ENCODE data around the gene TVP23C. TPM values are rescaled to one million over a fixed set of nuclear protein-coding genes. Genes with fewer than 3 reads are reported as not detected.
A peak's percentile ranks its signal among the peaks of the same experiment; 100 is the strongest.
"Not testable (repeated sequence)": the region's sequence is repeated elsewhere in the genome, so short reads cannot be mapped to it uniquely, and the experiment has no call there.

TVP23C gene
- total RNA-seq, 2 experiments from 2014 or later: 8.1 to 8.2 TPM

GRCh38 chr17:15562613-15563374 is 489 bp downstream of the TVP23C start:
- CTCF ChIA-PET; intact Hi-C loops (cut with micrococcal nuclease); DNase-seq; H3K27ac Mint-ChIP-seq; H3K9me3 Mint-ChIP-seq; H3K27me3 Mint-ChIP-seq; H3K36me3 Mint-ChIP-seq (ENCODE audit: low read depth); POLR2A ChIA-PET; H3K4me1 Mint-ChIP-seq (ENCODE audit: low read depth): not testable (repeated sequence)
- peak overlapping the region; percentile 89 for H3K4me3 Mint-ChIP-seq
- peak; percentile 59 for ATAC-seq

DNA sequence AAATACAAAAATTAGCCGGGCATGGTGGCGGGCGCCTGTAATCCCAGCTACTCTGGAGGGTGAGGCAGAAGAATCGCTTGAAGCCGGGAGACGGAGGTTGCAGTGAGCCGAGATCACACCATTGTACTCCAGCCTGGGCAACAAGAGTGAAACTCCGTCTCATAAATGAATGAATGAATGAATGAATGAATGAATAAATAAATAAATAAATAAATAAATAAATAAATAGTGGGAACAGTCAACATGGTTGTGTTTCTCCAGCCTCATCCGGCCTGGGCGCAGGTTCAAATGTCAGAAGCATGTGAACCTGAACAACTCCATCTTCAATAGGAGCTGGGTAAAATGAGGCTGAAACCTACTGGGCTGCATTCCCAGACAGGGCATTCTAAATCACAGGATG is 1.8 kb downstream of the TVP23C start:
- H3K4me1 Mint-ChIP-seq (ENCODE audit: low read depth); ATAC-seq; intact Hi-C loops (cut with micrococcal nuclease); H3K4me3 Mint-ChIP-seq; H3K36me3 Mint-ChIP-seq (ENCODE audit: low read depth); CTCF ChIA-PET; H3K27ac Mint-ChIP-seq; H3K27me3 Mint-ChIP-seq; POLR2A ChIA-PET; H3K9me3 Mint-ChIP-seq; DNase-seq: not testable (repeated sequence)

- H3K27ac Mint-ChIP-seq; intact Hi-C loops (cut with micrococcal nuclease); H3K36me3 Mint-ChIP-seq (ENCODE audit: low read depth); H3K4me3 Mint-ChIP-seq; ATAC-seq; DNase-seq; H3K4me1 Mint-ChIP-seq (ENCODE audit: low read depth); H3K27me3 Mint-ChIP-seq; POLR2A ChIA-PET; CTCF ChIA-PET; H3K9me3 Mint-ChIP-seq: not testable (repeated sequence)
These were observed 4.7 kb downstream of the TVP23C start for GRCh38 chr17:15558403-15559105.

DNA sequence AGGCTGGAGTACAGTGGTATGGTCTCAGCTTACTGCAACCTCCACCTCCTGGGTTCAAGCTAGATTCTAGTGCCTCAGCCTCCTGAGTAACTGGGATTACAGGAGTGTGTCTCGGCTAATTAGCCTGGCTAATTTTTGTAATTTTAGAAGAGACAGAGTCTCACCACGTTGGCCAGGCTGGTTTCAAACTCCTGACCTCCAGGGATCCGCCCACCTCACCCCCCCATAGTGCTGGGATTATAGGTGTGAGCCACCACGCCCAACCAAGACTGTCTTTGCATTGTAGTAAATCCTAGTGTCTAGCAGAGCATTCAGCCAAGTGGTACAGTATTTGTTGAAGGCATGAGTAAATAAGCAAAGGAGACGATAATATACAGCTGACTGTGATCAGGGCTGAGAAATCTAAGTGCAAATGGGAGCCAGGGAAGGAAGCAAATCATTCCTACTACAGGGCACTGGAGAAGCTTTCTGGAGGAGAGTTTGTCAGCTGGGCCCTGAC is 5.9 kb downstream of the TVP23C start:
- not testable (repeated sequence) for ATAC-seq

DNA sequence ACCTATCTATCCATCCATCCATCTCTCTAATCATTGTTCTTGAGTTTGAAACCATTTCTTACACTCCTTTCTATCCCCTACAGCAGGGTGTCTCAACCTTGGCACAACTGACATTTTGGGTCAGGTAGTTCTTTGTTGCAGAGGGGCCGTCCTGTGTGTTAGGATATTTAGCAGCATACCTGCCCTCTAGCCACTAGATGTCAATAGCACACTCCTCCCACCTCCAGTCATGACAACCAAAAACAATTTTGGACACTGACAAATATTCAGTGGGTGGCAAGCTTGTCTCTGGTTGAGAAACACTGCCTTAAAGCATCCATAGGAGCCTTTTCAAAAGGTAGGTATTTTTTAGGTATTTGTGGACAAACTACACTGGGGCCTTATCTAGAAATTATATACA is 10.4 kb downstream of the TVP23C start:
- CTCF ChIA-PET: not testable (repeated sequence)

More for the DNA sequence above, 5.9 kb downstream of the TVP23C start:
- POLR2A ChIA-PET; H3K4me3 Mint-ChIP-seq; intact Hi-C loops (cut with micrococcal nuclease); H3K27me3 Mint-ChIP-seq; DNase-seq; H3K36me3 Mint-ChIP-seq (ENCODE audit: low read depth); H3K9me3 Mint-ChIP-seq; H3K27ac Mint-ChIP-seq; CTCF ChIA-PET; H3K4me1 Mint-ChIP-seq (ENCODE audit: low read depth): not testable (repeated sequence)

DNA sequence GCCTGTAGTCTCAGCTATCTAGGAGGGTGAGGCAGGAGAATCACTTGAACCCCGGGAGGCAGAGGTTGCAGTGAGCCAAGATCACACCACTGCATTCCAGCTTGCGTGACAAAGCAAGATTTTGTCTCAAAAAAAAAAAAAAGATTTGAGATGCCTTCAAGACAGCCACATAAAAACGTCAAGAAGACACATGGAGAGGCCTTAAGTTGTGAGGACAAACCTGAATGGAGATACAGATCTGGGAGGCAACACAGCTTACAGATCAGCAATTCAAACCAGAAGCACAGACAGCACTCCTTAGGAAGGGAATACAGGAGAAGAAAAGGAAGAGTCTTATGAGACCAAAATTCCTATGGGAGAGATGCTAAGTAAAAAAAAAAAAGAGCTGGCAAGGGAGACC is 13.7 kb downstream of the TVP23C start:
- POLR2A ChIA-PET: not testable (repeated sequence)

More for the DNA sequence above, 10.4 kb downstream of the TVP23C start:
- H3K27me3 Mint-ChIP-seq; H3K4me3 Mint-ChIP-seq; H3K36me3 Mint-ChIP-seq (ENCODE audit: low read depth); H3K9me3 Mint-ChIP-seq; intact Hi-C loops (cut with micrococcal nuclease); H3K4me1 Mint-ChIP-seq (ENCODE audit: low read depth); DNase-seq; POLR2A ChIA-PET; H3K27ac Mint-ChIP-seq: not testable (repeated sequence)
- peak; percentile 75 for ATAC-seq

GRCh38 chr17:15546604-15547003 is 16.7 kb downstream of the TVP23C start:
- H3K4me1 Mint-ChIP-seq (ENCODE audit: low read depth); ATAC-seq; DNase-seq; H3K27me3 Mint-ChIP-seq; CTCF ChIA-PET; H3K27ac Mint-ChIP-seq; intact Hi-C loops (cut with micrococcal nuclease); H3K36me3 Mint-ChIP-seq (ENCODE audit: low read depth); H3K4me3 Mint-ChIP-seq; H3K9me3 Mint-ChIP-seq; POLR2A ChIA-PET: not testable (repeated sequence)

More for the DNA sequence above, 13.7 kb downstream of the TVP23C start:
- H3K36me3 Mint-ChIP-seq (ENCODE audit: low read depth); intact Hi-C loops (cut with micrococcal nuclease); H3K9me3 Mint-ChIP-seq; CTCF ChIA-PET; H3K4me1 Mint-ChIP-seq (ENCODE audit: low read depth); H3K27me3 Mint-ChIP-seq; H3K27ac Mint-ChIP-seq; ATAC-seq; H3K4me3 Mint-ChIP-seq; DNase-seq: not testable (repeated sequence)

- ATAC-seq; H3K4me1 Mint-ChIP-seq (ENCODE audit: low read depth); CTCF ChIA-PET; H3K27me3 Mint-ChIP-seq; H3K36me3 Mint-ChIP-seq (ENCODE audit: low read depth); DNase-seq; H3K9me3 Mint-ChIP-seq; intact Hi-C loops (cut with micrococcal nuclease); H3K4me3 Mint-ChIP-seq; H3K27ac Mint-ChIP-seq; POLR2A ChIA-PET: not testable (repeated sequence)
These were observed 22.7 kb downstream of the TVP23C start for GRCh38 chr17:15540371-15541219.

DNA sequence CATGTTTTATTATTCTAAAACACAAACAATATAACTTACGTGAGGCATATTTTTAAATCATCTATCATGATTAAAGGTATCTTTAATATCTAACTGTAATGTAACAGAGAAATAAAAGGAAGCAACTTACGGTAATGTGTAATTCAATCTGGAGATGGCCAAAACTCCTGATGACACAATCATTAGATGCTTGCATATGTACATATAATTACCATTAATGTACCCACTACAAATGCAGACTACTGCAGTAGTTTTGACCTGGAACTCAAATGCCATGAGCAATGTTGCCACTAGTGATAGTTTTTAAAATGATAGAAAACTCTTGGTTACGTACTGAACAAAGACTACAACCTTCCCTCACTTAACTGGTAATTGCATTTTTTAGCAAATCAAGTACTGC is 30.2 kb downstream of the TVP23C start:
- DNase-seq; H3K27ac Mint-ChIP-seq; ATAC-seq; H3K4me1 Mint-ChIP-seq (ENCODE audit: low read depth); CTCF ChIA-PET; H3K9me3 Mint-ChIP-seq; H3K4me3 Mint-ChIP-seq; H3K27me3 Mint-ChIP-seq; H3K36me3 Mint-ChIP-seq (ENCODE audit: low read depth); POLR2A ChIA-PET; intact Hi-C loops (cut with micrococcal nuclease): not testable (repeated sequence)

All from activated CD8-positive, alpha-beta T cell treated with anti-CD3 and anti-CD28 coated beads for 36 hours (primary cell).